ENCODE data around the gene CRYBB1.

CRYBB1 gene

DNA sequence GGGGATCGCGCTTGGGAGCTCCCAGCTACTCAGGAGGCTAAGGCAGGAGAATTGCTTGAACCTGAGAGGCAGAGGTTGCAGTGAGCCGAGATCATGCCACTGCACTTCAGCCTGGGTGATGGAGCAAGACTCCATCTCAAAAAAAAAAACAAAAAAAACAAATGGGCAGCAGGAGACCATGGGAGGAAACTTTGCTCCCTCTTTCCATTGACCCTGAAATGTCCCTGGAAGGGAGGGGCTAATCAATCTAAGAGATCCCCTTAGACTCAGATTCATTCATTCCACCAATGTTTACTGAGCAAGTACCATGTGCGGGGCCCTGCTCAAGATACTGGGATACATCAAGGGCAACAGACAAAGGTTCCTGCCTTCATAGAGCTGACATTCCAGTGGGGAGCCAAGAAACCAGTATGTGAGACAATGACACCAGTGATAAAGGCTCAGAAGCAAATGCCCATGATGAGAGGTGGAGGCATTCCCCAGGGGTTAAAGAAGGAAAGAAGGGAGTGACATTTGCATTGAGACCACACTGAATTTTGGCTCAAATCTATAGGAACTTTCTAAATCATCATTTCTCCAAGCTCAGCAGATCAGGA is 67.8 kb downstream of the CRYBB1 start:
- H3K27me3 ChIP-seq (replicated peaks; ENCODE audit: insufficient read depth, low read length): no peaks in the 10 kb centered on the region
- H4K20me1 ChIP-seq (ENCODE audit: insufficient read depth, low read length): no peaks in the 10 kb centered on the region
- no peak for DNase-seq
- H3F3A ChIP-seq (ENCODE audit: insufficient read depth, low read length): peaks cover 32% of the 10 kb centered on the region
- no peaks in the 10 kb centered on the region for H3K36me3 ChIP-seq (replicated peaks; ENCODE audit: insufficient read depth, low read length)
- H3K79me2 ChIP-seq (ENCODE audit: low read length): peaks cover 96% of the 10 kb centered on the region
- no peaks in the 10 kb centered on the region for H3K9me2 ChIP-seq (replicated peaks; ENCODE audit: insufficient read depth, low read length)
- TF ChIP-seq EZH2phosphoT487 (IDR thresholded peaks at IDR 0.05; ENCODE audit: low read length) (no peak), CTCF (IDR thresholded peaks at IDR 0.05; ENCODE audit: low read length) (no peak), EZH2 (optimal IDR thresholded peaks at IDR 0.05; ENCODE audit: low read depth, low read length) (no peak)
- no peak overlapping the region for H3K9ac ChIP-seq (ENCODE audit: low read length)
- no peaks in the 10 kb centered on the region for H3K9me3 ChIP-seq (replicated peaks; ENCODE audit: insufficient read depth, low read length)
- H3K4me1 ChIP-seq (ENCODE audit: low read length): peaks cover 49% of the 10 kb centered on the region
- no peak overlapping the region for H3K4me3 ChIP-seq (ENCODE audit: low read length)
- no peak overlapping the region for H3K4me2 ChIP-seq (ENCODE audit: low read depth, low read length)
- H3K27ac ChIP-seq (ENCODE audit: low read length): no peak overlapping the region
- no peak overlapping the region for H2AFZ ChIP-seq (ENCODE audit: low read length)

All from MM.1S (cell line).